ENCODE data around the gene AK4.

AK4 gene

DNA sequence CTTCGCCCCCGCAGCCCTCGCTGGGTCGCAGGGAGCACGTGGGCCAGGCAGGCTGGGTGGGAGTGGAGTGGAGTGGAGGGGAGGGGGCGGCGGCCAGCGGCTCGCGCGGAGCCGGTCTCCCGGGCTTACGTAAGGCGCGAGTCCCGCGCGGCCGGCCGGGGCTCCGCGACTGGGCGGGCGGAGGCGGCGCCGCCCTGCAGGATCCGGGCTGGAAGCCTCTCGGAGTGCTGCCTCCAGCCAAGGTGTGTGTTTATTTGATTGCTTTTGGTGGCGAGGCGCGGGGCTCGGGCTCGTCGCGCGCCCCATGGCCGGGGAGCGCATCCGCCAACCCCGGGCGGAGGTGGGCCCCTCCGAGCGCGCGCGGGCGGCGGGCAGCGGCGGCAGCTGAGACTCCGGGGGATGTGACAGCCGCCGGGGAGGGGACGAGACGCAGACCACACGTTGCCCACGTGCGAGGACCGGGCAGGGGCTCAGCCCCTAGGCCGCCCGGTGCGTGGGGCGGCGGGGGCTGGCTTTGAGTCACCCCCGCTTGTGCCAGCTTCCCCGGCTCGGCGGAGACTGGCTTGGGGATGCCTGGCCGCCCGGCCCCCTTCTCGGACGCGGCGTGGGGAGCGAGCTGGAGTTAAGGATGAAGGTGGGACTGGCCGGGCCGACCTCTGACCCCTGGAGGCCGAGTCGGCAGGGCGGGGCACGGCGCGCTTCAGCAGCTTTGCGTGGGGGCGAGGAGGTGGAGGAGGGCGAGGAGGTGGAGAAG, 402 bp upstream of the AK4 start:
- H3K27ac ChIP-seq (ENCODE audit: low read length), result no peak overlapping the region
- no peaks in the 10 kb centered on the region for H4K20me1 ChIP-seq (ENCODE audit: insufficient read depth, low read length)
- no peaks in the 10 kb centered on the region for H3K4me1 ChIP-seq (ENCODE audit: insufficient read depth, low read length)
- DNase-seq, result no peak
- H2AFZ ChIP-seq (ENCODE audit: low read depth, low read length), result no peak overlapping the region
- H3K9me3 ChIP-seq (ENCODE audit: insufficient read depth, low read length, severe bottlenecking), result no peaks in the 10 kb centered on the region
- peaks cover 4% of the 10 kb centered on the region for H3K27me3 ChIP-seq (ENCODE audit: insufficient read depth, low read length, poor library complexity)
- TF ChIP-seq CTCF (IDR thresholded peaks at IDR 0.05; ENCODE audit: borderline replicate concordance, extremely low read depth, low read length, poor library complexity, severe bottlenecking) (no peak), EZH2 (IDR thresholded peaks at IDR 0.05; ENCODE audit: borderline replicate concordance, low read depth, low read length, severe bottlenecking) (no peak)
- no peaks in the 10 kb centered on the region for H3K36me3 ChIP-seq (ENCODE audit: insufficient read depth, low read length)
- H3K4me2 ChIP-seq (ENCODE audit: insufficient read depth, low read length), result no peak overlapping the region
- ATAC-seq (ENCODE audit: insufficient read depth, low read depth), result no peak
- no peak overlapping the region for H3K4me3 ChIP-seq (ENCODE audit: low read depth in 1 of 2, low read length in 2 of 2)
- no peak overlapping the region for H3K9ac ChIP-seq (ENCODE audit: low read depth, low read length)
- no peaks in the 10 kb centered on the region for H3K79me2 ChIP-seq (ENCODE audit: insufficient read depth, low read length)

DNA sequence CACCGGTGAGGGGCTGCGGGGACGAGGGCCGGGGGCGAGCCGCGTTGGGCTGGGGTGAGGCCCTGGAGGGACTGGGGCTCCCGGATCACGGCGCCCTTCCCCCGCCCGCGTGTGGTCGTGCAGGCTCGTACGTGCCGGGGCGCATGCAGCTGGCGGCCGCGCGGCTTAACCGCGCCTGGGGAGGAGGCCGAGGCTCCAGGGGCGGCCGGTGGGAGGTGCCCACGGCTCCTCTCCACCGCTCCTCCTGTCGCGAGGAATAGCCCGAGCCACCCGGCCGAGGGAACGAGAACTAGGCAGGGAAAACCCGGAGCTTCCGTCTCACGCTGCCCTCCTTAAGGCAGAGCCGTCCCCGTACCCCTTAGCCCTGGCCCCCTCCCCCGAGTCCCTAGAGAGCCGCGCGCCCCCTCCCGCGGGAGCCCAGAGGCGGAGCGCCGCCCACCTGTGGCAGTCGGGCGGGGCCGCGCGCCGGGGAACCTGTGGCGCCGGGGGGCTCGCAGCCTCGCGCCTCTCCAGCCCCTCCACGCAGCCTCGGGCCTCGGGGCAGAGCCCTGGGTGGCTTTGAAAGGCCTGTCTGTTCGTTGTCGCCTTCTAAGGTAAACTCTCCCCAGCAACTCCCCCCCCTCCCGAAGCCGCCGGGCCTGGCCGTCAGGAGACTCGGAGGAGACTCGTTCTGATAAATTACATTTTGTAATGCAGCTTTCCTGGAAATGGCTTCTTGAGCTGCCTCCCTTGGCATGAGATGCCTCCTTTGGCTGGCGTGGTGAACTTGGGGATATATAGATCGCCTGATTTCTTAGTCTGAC, 746 bp downstream of the AK4 start:
- ATAC-seq (ENCODE audit: insufficient read depth, low read depth), result no peak
- H3K9me3 ChIP-seq (ENCODE audit: insufficient read depth, low read length, severe bottlenecking), result no peaks in the 10 kb centered on the region
- H4K20me1 ChIP-seq (ENCODE audit: insufficient read depth, low read length), result no peaks in the 10 kb centered on the region
- no peaks in the 10 kb centered on the region for H3K4me1 ChIP-seq (ENCODE audit: insufficient read depth, low read length)
- no peak overlapping the region for H2AFZ ChIP-seq (ENCODE audit: low read depth, low read length)
- H3K27ac ChIP-seq (ENCODE audit: low read length), result no peak overlapping the region
- TF ChIP-seq EZH2 (IDR thresholded peaks at IDR 0.05; ENCODE audit: borderline replicate concordance, low read depth, low read length, severe bottlenecking) (no peak), CTCF (IDR thresholded peaks at IDR 0.05; ENCODE audit: borderline replicate concordance, extremely low read depth, low read length, poor library complexity, severe bottlenecking) (no peak)
- H3K4me2 ChIP-seq (ENCODE audit: insufficient read depth, low read length), result no peak overlapping the region
- H3K79me2 ChIP-seq (ENCODE audit: insufficient read depth, low read length), result no peaks in the 10 kb centered on the region
- no peak for DNase-seq
- peaks cover 4% of the 10 kb centered on the region for H3K27me3 ChIP-seq (ENCODE audit: insufficient read depth, low read length, poor library complexity)
- no peak overlapping the region for H3K9ac ChIP-seq (ENCODE audit: low read depth, low read length)
- no peak overlapping the region for H3K4me3 ChIP-seq (ENCODE audit: low read depth in 1 of 2, low read length in 2 of 2)
- no peaks in the 10 kb centered on the region for H3K36me3 ChIP-seq (ENCODE audit: insufficient read depth, low read length)

DNA sequence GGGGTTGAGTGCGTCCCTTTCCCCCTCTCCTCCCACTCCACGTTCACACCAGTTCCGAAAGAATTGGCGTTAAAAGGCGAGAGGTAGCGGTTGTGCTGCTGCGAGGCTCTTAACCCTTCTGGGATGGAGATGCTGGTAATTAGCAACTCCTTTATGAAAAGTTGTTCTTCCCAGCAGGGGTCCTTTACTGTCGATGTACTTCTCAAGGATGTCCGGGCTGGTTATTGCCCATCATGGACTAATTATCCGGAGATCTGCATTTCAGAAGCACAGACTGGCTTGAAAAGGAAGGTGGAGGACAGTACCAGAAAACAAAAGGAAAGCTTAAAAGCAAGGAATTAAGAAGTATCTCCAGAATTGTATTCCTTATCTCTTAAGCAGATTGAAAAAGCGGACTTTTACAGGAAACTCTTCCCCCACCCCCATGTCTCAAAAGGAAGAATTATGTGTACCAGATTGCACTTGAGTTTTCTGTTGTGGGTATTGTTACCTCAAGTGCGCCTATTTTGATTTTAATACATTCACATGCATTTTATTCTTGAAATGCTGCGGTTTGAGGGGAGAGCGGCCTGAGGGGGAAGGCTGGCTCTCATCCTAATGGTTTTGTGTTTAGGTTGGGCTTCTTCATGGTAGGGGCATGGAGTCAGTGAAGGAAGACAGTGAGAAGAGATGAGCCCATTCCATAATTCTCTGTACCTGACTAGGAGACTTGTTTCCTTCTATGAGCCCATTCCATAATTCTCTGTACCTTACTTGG, 1.5 kb downstream of the AK4 start:
- H3K4me2 ChIP-seq (ENCODE audit: insufficient read depth, low read length), result no peak overlapping the region
- H3K27me3 ChIP-seq (ENCODE audit: insufficient read depth, low read length, poor library complexity), result peaks cover 4% of the 10 kb centered on the region
- H4K20me1 ChIP-seq (ENCODE audit: insufficient read depth, low read length), result no peaks in the 10 kb centered on the region
- no peak for DNase-seq
- H3K36me3 ChIP-seq (ENCODE audit: insufficient read depth, low read length), result no peaks in the 10 kb centered on the region
- H2AFZ ChIP-seq (ENCODE audit: low read depth, low read length), result no peak overlapping the region
- H3K4me3 ChIP-seq (ENCODE audit: low read depth in 1 of 2, low read length in 2 of 2), result no peak overlapping the region
- no peak overlapping the region for H3K9ac ChIP-seq (ENCODE audit: low read depth, low read length)
- no peaks in the 10 kb centered on the region for H3K4me1 ChIP-seq (ENCODE audit: insufficient read depth, low read length)
- H3K9me3 ChIP-seq (ENCODE audit: insufficient read depth, low read length, severe bottlenecking), result no peaks in the 10 kb centered on the region
- TF ChIP-seq CTCF (IDR thresholded peaks at IDR 0.05; ENCODE audit: borderline replicate concordance, extremely low read depth, low read length, poor library complexity, severe bottlenecking), result no peak
- TF ChIP-seq EZH2 (IDR thresholded peaks at IDR 0.05; ENCODE audit: borderline replicate concordance, low read depth, low read length, severe bottlenecking), result no peak
- ATAC-seq (ENCODE audit: insufficient read depth, low read depth), result no peak
- H3K79me2 ChIP-seq (ENCODE audit: insufficient read depth, low read length), result no peaks in the 10 kb centered on the region
- no peak overlapping the region for H3K27ac ChIP-seq (ENCODE audit: low read length)

Data from DND-41 (cell line).